ENCODE results near the gene RPLP1.

Gene RPLP1

GRCh38 chr15:69452692-69453521, at the start of gene RPLP1:
TSS of gene RPLP1 (plus strand) at chr15:69452818. CDS start at chr15:69452949, 131 bp downstream.
- peak; percentile 96 for DNase-seq (ENCODE audit: low read depth, low spot score)
- in situ Hi-C loops (cut with HindIII; ENCODE audit: low sequenced_read_pairs): no loop called here
- TF ChIP-seq CTCF (IDR thresholded peaks at IDR 0.05; ENCODE audit: low read depth, low read length): no peak
- H3K4me3 ChIP-seq (ENCODE audit: low read depth, low read length): peak within 1 kb of the TSS; percentile 88

- in situ Hi-C loops (cut with HindIII; ENCODE audit: low sequenced_read_pairs): no loop called here
- peak; percentile 85 for DNase-seq (ENCODE audit: low read depth, low spot score)
- TF ChIP-seq CTCF (IDR thresholded peaks at IDR 0.05; ENCODE audit: low read depth, low read length): no peak
- no peak overlapping the region for H3K4me3 ChIP-seq (ENCODE audit: low read depth, low read length)
Observed at GRCh38 chr15:69403594-69403993, 49.0 kb upstream of the RPLP1 start.

DNA sequence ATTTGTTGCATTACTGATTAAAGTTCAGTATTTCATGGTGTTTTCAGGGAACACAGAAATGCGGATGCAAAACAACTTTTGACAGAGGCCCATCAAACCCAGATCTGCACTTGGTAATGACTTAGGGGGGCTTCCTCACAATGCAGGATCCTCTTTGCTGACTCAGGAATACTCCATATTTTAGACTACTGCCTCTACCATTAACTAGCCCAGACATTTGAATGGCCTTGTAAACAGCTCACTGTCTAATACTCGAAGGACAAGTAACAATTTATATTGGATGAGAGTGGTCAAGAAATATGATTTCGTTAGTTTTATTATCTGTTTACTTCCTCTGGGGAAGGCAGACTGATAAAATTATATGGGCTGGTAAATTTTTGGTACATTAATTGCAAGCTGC, 47.5 kb upstream of the RPLP1 start:
- no peak for DNase-seq (ENCODE audit: low read depth, low spot score)
- no peak overlapping the region for H3K4me3 ChIP-seq (ENCODE audit: low read depth, low read length)
- in situ Hi-C loops (cut with HindIII; ENCODE audit: low sequenced_read_pairs): no loop called here
- no peak for TF ChIP-seq CTCF (IDR thresholded peaks at IDR 0.05; ENCODE audit: low read depth, low read length)

DNA sequence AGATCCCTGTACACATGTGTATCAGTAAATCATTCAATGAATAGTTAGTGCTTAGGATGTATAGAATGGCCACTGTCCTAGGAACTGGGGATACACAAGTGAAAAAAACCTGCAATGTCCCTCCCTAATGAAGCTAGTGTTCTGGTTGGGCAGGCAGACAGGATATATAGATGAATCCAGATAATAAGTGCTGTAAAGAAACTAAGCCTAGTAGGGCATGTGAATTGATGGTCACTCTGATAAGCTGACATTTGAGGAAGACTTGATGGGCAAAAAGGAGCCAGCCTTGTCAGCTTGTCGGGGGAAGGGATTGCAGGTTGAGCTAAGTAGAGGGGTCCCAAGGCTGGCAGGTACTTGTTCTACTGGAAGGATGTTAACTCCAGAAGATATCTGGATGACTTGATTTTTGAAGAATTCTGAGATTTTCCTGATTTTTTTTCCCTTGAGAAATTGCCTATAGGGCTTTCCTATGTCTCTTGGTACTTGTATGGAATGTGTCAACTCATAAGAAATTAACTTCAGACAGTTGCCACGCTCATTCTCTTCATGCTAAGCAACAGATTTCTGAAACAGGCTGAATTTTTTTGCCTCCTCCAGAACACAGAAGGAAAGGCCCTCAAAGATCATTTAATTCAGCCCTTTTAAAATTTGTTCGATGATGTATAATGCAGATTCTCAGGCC, 44.8 kb upstream of the RPLP1 start:
- in situ Hi-C loops (cut with HindIII; ENCODE audit: low sequenced_read_pairs): no loop called here
- H3K4me3 ChIP-seq (ENCODE audit: low read depth, low read length): no peak overlapping the region
- no peak for TF ChIP-seq CTCF (IDR thresholded peaks at IDR 0.05; ENCODE audit: low read depth, low read length)
- DNase-seq (ENCODE audit: low read depth, low spot score): no peak

GRCh38 chr15:69408841-69409240, 43.8 kb upstream of the RPLP1 start:
- DNase-seq (ENCODE audit: low read depth, low spot score): no peak
- no peak for TF ChIP-seq CTCF (IDR thresholded peaks at IDR 0.05; ENCODE audit: low read depth, low read length)
- in situ Hi-C loops (cut with HindIII; ENCODE audit: low sequenced_read_pairs): no loop called here

DNA sequence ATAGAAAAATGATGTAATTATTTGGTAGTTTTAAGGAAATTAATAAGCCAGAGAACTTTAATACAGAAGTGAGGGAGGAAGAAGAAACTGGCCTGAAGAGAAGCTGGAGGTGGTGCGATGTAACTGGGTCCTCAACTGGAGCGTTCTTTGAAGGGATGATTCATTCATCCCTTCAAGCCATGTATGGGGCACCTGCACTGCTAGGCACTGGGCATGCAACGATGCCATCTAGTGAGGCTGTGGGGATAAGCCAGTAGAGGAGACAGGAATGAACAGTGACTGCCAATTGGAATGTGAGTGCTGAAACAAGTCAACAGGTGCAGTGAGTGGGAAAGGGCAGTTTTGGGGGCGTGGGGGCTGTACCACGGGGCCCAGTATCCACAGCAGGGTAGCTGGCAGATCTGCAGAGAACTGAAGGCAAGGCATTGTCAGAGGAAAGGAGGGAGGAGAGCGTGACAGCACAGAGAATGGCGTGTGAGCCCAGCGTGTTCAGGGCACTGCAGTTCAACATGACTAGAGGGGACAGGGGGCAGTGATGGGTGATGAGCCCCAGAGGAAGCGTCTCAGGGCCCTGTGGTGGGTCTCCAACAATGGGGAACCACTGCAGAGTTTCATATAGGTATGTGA, 42.3 kb upstream of the RPLP1 start:
- in situ Hi-C loops (cut with HindIII; ENCODE audit: low sequenced_read_pairs): no loop called here
- H3K4me3 ChIP-seq (ENCODE audit: low read depth, low read length): no peak overlapping the region
- DNase-seq (ENCODE audit: low read depth, low spot score): peak; percentile 33
- peak; percentile 49 for TF ChIP-seq CTCF (IDR thresholded peaks at IDR 0.05; ENCODE audit: low read depth, low read length)

More at GRCh38 chr15:69408841-69409240, 43.8 kb upstream of the RPLP1 start:
- H3K4me3 ChIP-seq (ENCODE audit: low read depth, low read length): no peak overlapping the region
